GM21723 (cell line): Measurements from ENCODE around the gene POU2F3.

Experiments used
- ATAC-seq: cut with Tn5 transposase; IDR thresholded peaks from one replicate; pipeline ENCODE4 v1.9.1; 2021; ENCODE audit warnings: mild to moderate bottlenecking, moderate library complexity; ENCODE audit not compliant: unreplicated experiment

The POU2F3 gene

GRCh38 chr11:120210626-120211521, 29.1 kb upstream of the POU2F3 start, which contains the start of gene OAF:
Gene OAF (plus strand): TSS chr11:120211032. CDS start chr11:120211280, 248 bp downstream.
- peak; percentile 86 for ATAC-seq

- peak; percentile 23 for ATAC-seq
Observed at GRCh38 chr11:120211522-120212258, 28.2 kb upstream of the POU2F3 start.

- no peak for ATAC-seq
Observed at GRCh38 chr11:120212259-120212878, 27.6 kb upstream of the POU2F3 start.

- no peak for ATAC-seq
Observed at GRCh38 chr11:120212926-120213325, 27.0 kb upstream of the POU2F3 start.

GRCh38 chr11:120214581-120214980, 25.4 kb upstream of the POU2F3 start:
- ATAC-seq, result no peak

- ATAC-seq, result no peak
Observed at GRCh38 chr11:120215634-120216033, 24.3 kb upstream of the POU2F3 start.

GRCh38 chr11:120216426-120217102, 23.4 kb upstream of the POU2F3 start:
- no peak for ATAC-seq

GRCh38 chr11:120217526-120217925, 22.4 kb upstream of the POU2F3 start:
- no peak for ATAC-seq

- ATAC-seq, result no peak
Observed at GRCh38 chr11:120217941-120218694, 21.8 kb upstream of the POU2F3 start.

- no peak for ATAC-seq
Observed at GRCh38 chr11:120218695-120219033, 21.3 kb upstream of the POU2F3 start.

- no peak for ATAC-seq
Observed at GRCh38 chr11:120219232-120219937, 20.6 kb upstream of the POU2F3 start.

GRCh38 chr11:120219938-120220746, 19.8 kb upstream of the POU2F3 start:
- no peak for ATAC-seq

- ATAC-seq, result no peak
Observed at GRCh38 chr11:120220747-120221037, 19.2 kb upstream of the POU2F3 start.

- ATAC-seq, result no peak
Observed at GRCh38 chr11:120221115-120221752, 18.7 kb upstream of the POU2F3 start.

GRCh38 chr11:120222916-120223315, 17.0 kb upstream of the POU2F3 start:
- ATAC-seq, result no peak

- no peak for ATAC-seq
Observed at GRCh38 chr11:120223793-120224192, 16.1 kb upstream of the POU2F3 start.

GRCh38 chr11:120224361-120224760, 15.6 kb upstream of the POU2F3 start:
- no peak for ATAC-seq
